Kidney (tissue), 14 donors: Measurements from ENCODE around the gene PTK6. TPM values are rescaled to one million over a fixed set of nuclear protein-coding genes. Genes with fewer than 3 reads are reported as not detected.
A peak's percentile ranks its signal among the peaks of the same experiment; 100 is the strongest.

ENCODE experiments used
- DNase-seq, 5 donors: peaks; one replicate each; pipeline ENCODE4 v3.0.0-alpha.2; 2013 to 2020
- FAIRE-seq: peaks from 2 replicates; lab custom pipeline; 2012; peaks lifted over from hg19 to GRCh38; lab: Jason Lieb, UNC
- H3K27ac ChIP-seq, 2 donors: one replicate each; pipeline ENCODE4 v1.7.0; 2013; ENCODE audit warnings: low read depth in 2 of 2, low read length in 2 of 2, inconsistent platforms in 1 of 2
- H3K27me3 ChIP-seq: one replicate; pipeline ENCODE4 v1.7.1; 2013; ENCODE audit warnings: low read length, inconsistent platforms; ENCODE audit not compliant: control insufficient read depth, insufficient read depth
- H3K36me3 ChIP-seq, 3 donors: one replicate each; pipeline versions ENCODE4 v1.7.0 to v1.7.1; 2013; ENCODE audit warnings: low read length in 3 of 3, control low read depth in 1 of 3, inconsistent platforms in 1 of 3; ENCODE audit not compliant: insufficient read depth in 3 of 3, control insufficient read depth in 2 of 3
- H3K4me1 ChIP-seq, 3 donors: one replicate each; pipeline versions ENCODE4 v1.7.0 to v1.7.1; 2013; ENCODE audit warnings: low read length in 3 of 3, inconsistent platforms in 1 of 3, low read depth in 1 of 3; ENCODE audit not compliant: control insufficient read depth in 2 of 3, insufficient read depth in 2 of 3
- H3K4me3 ChIP-seq, 3 donors: one replicate each; pipeline versions ENCODE4 v1.7.0 to v1.8.1; 2013; ENCODE audit warnings: low read length in 3 of 3, control low read depth in 1 of 3, inconsistent platforms in 1 of 3
- H3K9ac ChIP-seq, 3 donors: one replicate each; pipeline versions ENCODE4 v1.7.0 to v1.7.1; 2013; ENCODE audit warnings: low read length in 3 of 3, control low read depth in 1 of 3, inconsistent platforms in 1 of 3
- H3K9me3 ChIP-seq, 3 donors: one replicate each; pipeline versions ENCODE4 v1.7.0 to v1.7.1; 2013; ENCODE audit warnings: low read length in 3 of 3, control low read depth in 1 of 3, inconsistent platforms in 1 of 3; ENCODE audit not compliant: control insufficient read depth in 2 of 3, insufficient read depth in 1 of 3
- intact Hi-C: fragments of 100-400 bp; cut with DNase I; formaldehyde crosslinking; loops from one replicate; pipeline ENCODE4 v1.11.1; 2022
- polyA plus RNA-seq: library from polyadenylated mRNA; stranded (reverse); fragments of 350-450 nt; fragmentation: Illumina TruSeq; extraction: RNeasy Lipid Tissue Mini Kit (QIAGEN cat#74804); gene quantifications from one replicate; pipeline ENCODE4 v1.2.3, GENCODE V29; 2014; ENCODE audit warnings: low read depth, low replicate concordance; ENCODE audit not compliant: insufficient read depth
- total RNA-seq: library from RNA; stranded (reverse); fragmentation: NEBNext Ultra II Directional; extraction: Animal tissue kit (Norgen Biotek cat#: 25700); gene quantifications from one replicate; pipeline ENCODE4 v1.2.1, GENCODE V29; 2021
- TF ChIP-seq, protein P1 (sequence below): IDR thresholded peaks from 3 replicates; pipeline ENCODE4 v1.5.1; 2012; ENCODE audit warnings: mild to moderate bottlenecking, moderate library complexity, borderline replicate concordance; ENCODE audit not compliant: insufficient read depth; ENCODE audit errors: extremely low read depth
- donor health status: control.
- donor health status: control.
- donor health status: control.
- donor health status: control.
- donor health status: control.
- donor health status: DM: yes; HTN: yes; CAD: no.
- donor health status: Normal renal cell carcinoma (clear cell type).

PTK6 gene
- total and polyA plus RNA-seq, 2 donors from 2014 or later, result 0.26 to 1.1 TPM

DNA sequence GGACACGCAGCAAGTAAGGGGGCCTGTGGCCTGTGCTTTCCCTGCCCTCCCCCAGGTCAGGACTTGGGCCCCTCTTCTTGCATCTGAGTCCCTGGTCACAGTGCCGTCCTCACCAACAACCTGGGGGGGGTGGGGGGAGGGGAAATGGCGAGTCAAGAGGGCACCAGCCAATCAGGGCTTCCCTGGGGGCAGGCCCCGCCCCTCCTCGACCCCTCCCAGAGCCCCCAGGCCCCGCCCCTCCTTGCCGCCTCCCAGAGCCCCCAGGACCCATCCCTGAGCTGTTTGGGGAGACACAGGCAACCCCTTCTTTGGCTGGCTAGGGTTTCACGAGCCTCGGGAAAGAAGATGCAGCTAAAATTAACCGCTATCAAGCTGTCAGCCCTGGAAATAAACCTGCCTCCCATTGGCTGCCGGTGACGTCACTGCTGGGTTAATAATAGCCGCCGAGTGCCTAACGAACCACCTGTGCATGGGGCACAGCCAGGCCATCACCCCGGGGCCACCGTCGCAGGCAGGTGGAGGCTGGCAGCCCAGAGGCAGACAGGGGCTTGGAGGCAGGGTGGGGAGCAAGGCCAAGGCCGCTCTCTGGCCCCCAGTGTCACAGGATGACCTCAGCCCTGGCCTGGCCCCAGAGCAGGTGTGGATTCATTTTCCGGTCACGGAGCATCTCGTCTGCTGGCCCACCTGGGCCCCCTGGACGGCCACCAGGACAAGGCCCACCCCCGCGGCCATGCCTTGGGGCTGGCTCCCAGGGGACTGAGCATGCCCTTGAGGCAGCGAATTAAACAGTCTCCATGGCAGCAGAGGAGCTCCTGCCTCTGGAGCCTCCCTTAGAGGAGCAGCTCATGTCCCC, 35.1 kb downstream of the PTK6 start:
- peaks cover 2% of the 10 kb centered on the region for H3K27me3 ChIP-seq
- no peaks in the 10 kb centered on the region for H3K36me3 ChIP-seq
- H3K9ac ChIP-seq, result no peak overlapping the region
- no peak overlapping the region for H3K4me3 ChIP-seq
- peak; percentile 71 to 86 (median 79) for DNase-seq
- H3K9me3 ChIP-seq, result peaks cover 0 to 14% (median 0%) of the 10 kb centered on the region in 3 donors
- intact Hi-C loops, result no loop called here
- no peak for FAIRE-seq
- H3K27ac ChIP-seq, result no peak overlapping the region
- peaks cover 0 to 2% (median 0%) of the 10 kb centered on the region in 3 donors for H3K4me1 ChIP-seq
- TF ChIP-seq, protein P1, sequence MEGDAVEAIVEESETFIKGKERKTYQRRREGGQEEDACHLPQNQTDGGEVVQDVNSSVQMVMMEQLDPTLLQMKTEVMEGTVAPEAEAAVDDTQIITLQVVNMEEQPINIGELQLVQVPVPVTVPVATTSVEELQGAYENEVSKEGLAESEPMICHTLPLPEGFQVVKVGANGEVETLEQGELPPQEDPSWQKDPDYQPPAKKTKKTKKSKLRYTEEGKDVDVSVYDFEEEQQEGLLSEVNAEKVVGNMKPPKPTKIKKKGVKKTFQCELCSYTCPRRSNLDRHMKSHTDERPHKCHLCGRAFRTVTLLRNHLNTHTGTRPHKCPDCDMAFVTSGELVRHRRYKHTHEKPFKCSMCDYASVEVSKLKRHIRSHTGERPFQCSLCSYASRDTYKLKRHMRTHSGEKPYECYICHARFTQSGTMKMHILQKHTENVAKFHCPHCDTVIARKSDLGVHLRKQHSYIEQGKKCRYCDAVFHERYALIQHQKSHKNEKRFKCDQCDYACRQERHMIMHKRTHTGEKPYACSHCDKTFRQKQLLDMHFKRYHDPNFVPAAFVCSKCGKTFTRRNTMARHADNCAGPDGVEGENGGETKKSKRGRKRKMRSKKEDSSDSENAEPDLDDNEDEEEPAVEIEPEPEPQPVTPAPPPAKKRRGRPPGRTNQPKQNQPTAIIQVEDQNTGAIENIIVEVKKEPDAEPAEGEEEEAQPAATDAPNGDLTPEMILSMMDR, result no peak

- peaks cover 2% of the 10 kb centered on the region for H3K27me3 ChIP-seq
- no peak overlapping the region for H3K4me3 ChIP-seq
- DNase-seq, result peak in 1 of 5 donors; percentile 40
- FAIRE-seq, result no peak
- H3K4me1 ChIP-seq, result peaks cover 0 to 2% (median 0%) of the 10 kb centered on the region in 3 donors
- TF ChIP-seq, protein P1, result no peak
- intact Hi-C loops, result no loop called here
- H3K36me3 ChIP-seq, result no peaks in the 10 kb centered on the region
- H3K9me3 ChIP-seq, result peaks cover 0 to 14% (median 0%) of the 10 kb centered on the region in 3 donors
- H3K27ac ChIP-seq, result no peak overlapping the region
- no peak overlapping the region for H3K9ac ChIP-seq
Measured at GRCh38 chr20:63500902-63501817, 36.0 kb downstream of the PTK6 start.

GRCh38 chr20:63500151-63500901, 36.9 kb downstream of the PTK6 start:
- Histone ChIP-seq H3K4me1 (peaks cover 0 to 2% (median 0%) of the 10 kb centered on the region in 3 donors), H3K9ac (no peak overlapping the region), H3K36me3 (no peaks in the 10 kb centered on the region), H3K4me3 (no peak overlapping the region), H3K27ac (no peak overlapping the region), H3K27me3 (peaks cover 2% of the 10 kb centered on the region), H3K9me3 (peaks cover 0 to 10% (median 0%) of the 10 kb centered on the region in 3 donors)
- intact Hi-C loops, result no loop called here
- TF ChIP-seq, protein P1, result no peak
- DNase-seq, result peak in 2 of 5 donors; percentile 60 to 70
- FAIRE-seq, result no peak
